Fibroblast of lung (primary cell): ENCODE measurements around the gene CEACAM5. TPM values are rescaled to one million over a fixed set of nuclear protein-coding genes. Genes with fewer than 3 reads are reported as not detected.

Source experiments
- DNase-seq, 2 donors: peaks; one replicate each; pipeline versions ENCODE4 v3.0.0 to v3.0.0-alpha.2; 2010; ENCODE audit warnings: low read depth in 2 of 2
- H2AFZ ChIP-seq: 2 replicates; pipeline ENCODE4 v1.5.1; 2012; ENCODE audit warnings: low read length, control low read depth, inconsistent platforms
- H3K27ac ChIP-seq: 2 replicates; pipeline ENCODE4 v1.5.1; 2011; ENCODE audit warnings: low read length, control low read depth; ENCODE audit not compliant: insufficient read depth
- H3K27me3 ChIP-seq: 2 replicates; pipeline ENCODE4 v1.5.1; 2011; ENCODE audit warnings: mild to moderate bottlenecking, low read length; ENCODE audit not compliant: control insufficient read depth, insufficient read depth
- H3K36me3 ChIP-seq: 2 replicates; pipeline ENCODE4 v1.5.1; 2011; ENCODE audit warnings: low read length; ENCODE audit not compliant: control insufficient read depth, insufficient read depth
- H3K4me1 ChIP-seq: 2 replicates; pipeline ENCODE4 v1.5.1; 2011; ENCODE audit warnings: low read length; ENCODE audit not compliant: control insufficient read depth, insufficient read depth; ENCODE audit errors: extremely low read depth
- H3K4me2 ChIP-seq: 2 replicates; pipeline ENCODE4 v1.5.1; 2011; ENCODE audit warnings: low read length, control low read depth; ENCODE audit not compliant: insufficient read depth; ENCODE audit errors: extremely low read depth
- H3K4me3 ChIP-seq, 4 experiments: fragments of 200-600 bp in 1 of 4; sonication (generic) in 1 of 4; replicated peaks in 1 of 4; 2 replicates each; pipeline ENCODE4 v1.5.1; 2011 to 2016; ENCODE audit warnings: low read length in 4 of 4, low read depth in 3 of 4, mild to moderate bottlenecking in 3 of 4, control low read depth in 2 of 4, inconsistent platforms in 1 of 4, mixed read lengths in 1 of 4; ENCODE audit not compliant: insufficient read depth in 1 of 4; ENCODE audit errors: control extremely low read depth in 1 of 4
- H3K79me2 ChIP-seq: 2 replicates; pipeline ENCODE4 v1.5.1; 2012; ENCODE audit warnings: mild to moderate bottlenecking, low read length, inconsistent platforms; ENCODE audit not compliant: control insufficient read depth, insufficient read depth
- H3K9ac ChIP-seq: 2 replicates; pipeline ENCODE4 v1.5.1; 2011; ENCODE audit warnings: mild to moderate bottlenecking, low read length, control low read depth; ENCODE audit not compliant: insufficient read depth
- H3K9me3 ChIP-seq: 2 replicates; pipeline ENCODE4 v1.5.1; 2012; ENCODE audit warnings: low read depth, low read length; ENCODE audit not compliant: control insufficient read depth, insufficient read depth
- H4K20me1 ChIP-seq: 2 replicates; pipeline ENCODE4 v1.5.1; 2011; ENCODE audit warnings: low read length; ENCODE audit not compliant: control insufficient read depth, insufficient read depth; ENCODE audit errors: extremely low read depth
- CTCF ChIP-seq, 2 donors: IDR thresholded peaks in 1 of 2; conservative IDR thresholded peaks in 1 of 2; 1 replicate in 1 of 2; 2 replicates in 1 of 2; pipeline ENCODE4 v1.5.1; 2011 to 2012; ENCODE audit warnings: low read length in 2 of 2, control low read depth in 1 of 2, inconsistent platforms in 1 of 2, low read depth in 1 of 2, mild to moderate bottlenecking in 1 of 2
- EZH2 ChIP-seq: IDR thresholded peaks from 2 replicates; pipeline ENCODE4 v1.5.1; 2012; ENCODE audit warnings: low read length, control low read depth, mild to moderate bottlenecking; ENCODE audit errors: missing control alignments
- polyA plus RNA-seq, 2 donors: library from polyadenylated mRNA; depleted of rRNA in 1 of 2; stranded (reverse) in 1 of 2; unstranded in 1 of 2; fragments of >200 nt; gene quantifications; 2 replicates each; pipeline ENCODE4 v1.2.1, GENCODE V29; 2011 to 2012; ENCODE audit warnings: missing spikeins in 1 of 2
- total RNA-seq: library from RNA; depleted of rRNA; stranded (reverse); fragments of >200 nt; gene quantifications from 2 replicates; pipeline ENCODE4 v1.2.1, GENCODE V29; 2014

The CEACAM5 gene
- total and polyA plus RNA-seq, 2 donors (not counting 1 experiment from before 2014, with no cell fraction given) = not detected

- Histone ChIP-seq H3K36me3 (no peaks in the 10 kb centered on the region), H3K27me3 (no peaks in the 10 kb centered on the region), H3K9me3 (no peaks in the 10 kb centered on the region), H2AFZ (no peak overlapping the region), H3K27ac (no peak overlapping the region), H3K4me1 (no peaks in the 10 kb centered on the region), H3K4me2 (no peak overlapping the region), H3K4me3 (no peak overlapping the region), H3K79me2 (no peaks in the 10 kb centered on the region), H3K9ac (no peak overlapping the region), H4K20me1 (no peaks in the 10 kb centered on the region)
- DNase-seq = no peak
- TF ChIP-seq EZH2 = no peak
- no peak for TF ChIP-seq CTCF (conservative IDR thresholded peaks at IDR 0.05 in 1 of 2, IDR thresholded peaks at IDR 0.05 in 1 of 2; ENCODE audit: low read depth in 1 of 2, low read length in 2 of 2)
Measured at GRCh38 chr19:41670755-41671154, 37.7 kb upstream of the CEACAM5 start.

- Histone ChIP-seq H3K4me2 (no peak overlapping the region), H3K27me3 (no peaks in the 10 kb centered on the region), H3K4me1 (no peaks in the 10 kb centered on the region), H2AFZ (no peak overlapping the region), H3K79me2 (no peaks in the 10 kb centered on the region), H3K27ac (no peak overlapping the region), H4K20me1 (no peaks in the 10 kb centered on the region), H3K9me3 (no peaks in the 10 kb centered on the region), H3K4me3 (no peak overlapping the region), H3K9ac (no peak overlapping the region), H3K36me3 (no peaks in the 10 kb centered on the region)
- no peak for DNase-seq
- TF ChIP-seq EZH2 = no peak
- TF ChIP-seq CTCF (conservative IDR thresholded peaks at IDR 0.05 in 1 of 2, IDR thresholded peaks at IDR 0.05 in 1 of 2; ENCODE audit: low read depth in 1 of 2, low read length in 2 of 2) = no peak
Measured at GRCh38 chr19:41671486-41671885, 36.9 kb upstream of the CEACAM5 start.

- TF ChIP-seq EZH2 (no peak), CTCF (conservative IDR thresholded peaks at IDR 0.05 in 1 of 2, IDR thresholded peaks at IDR 0.05 in 1 of 2; ENCODE audit: low read depth in 1 of 2, low read length in 2 of 2) (no peak)
- no peak for DNase-seq
- H3K4me3 ChIP-seq = no peak overlapping the region
- H2AFZ ChIP-seq = no peak overlapping the region
- no peak overlapping the region for H3K4me2 ChIP-seq
- no peak overlapping the region for H3K27ac ChIP-seq
- no peaks in the 10 kb centered on the region for H3K9me3 ChIP-seq
- H3K27me3 ChIP-seq = no peaks in the 10 kb centered on the region
- no peak overlapping the region for H3K9ac ChIP-seq
- H4K20me1 ChIP-seq = no peaks in the 10 kb centered on the region
- no peaks in the 10 kb centered on the region for H3K36me3 ChIP-seq
- no peaks in the 10 kb centered on the region for H3K79me2 ChIP-seq
- H3K4me1 ChIP-seq = no peaks in the 10 kb centered on the region
Measured at GRCh38 chr19:41682437-41682836, 26.0 kb upstream of the CEACAM5 start.
